Caco-2 (cell line): ENCODE data around the gene ACTR6. TPM values are rescaled to one million over a fixed set of nuclear protein-coding genes. Genes with fewer than 3 reads are reported as not detected.

Experiments
- BruUV-seq: library from RNA; stranded (reverse); fragments of 400-500 nt; replicated peaks from 2 replicates; lab custom pipeline; 2021; lab: Mats Ljungman, UMichigan
- CTCF ChIA-PET: fragments of 300-600 bp; sonication (Branson Sonifier 250); formaldehyde crosslinking; loops from one replicate; lab custom pipeline; 2022; ENCODE audit warnings: antibody characterized with exemption; lab: Charles Lee
- POLR2A ChIA-PET: fragments of 300-600 bp; sonication (Branson Sonifier 250); formaldehyde crosslinking; loops from one replicate; lab custom pipeline; 2022; ENCODE audit warnings: antibody characterized with exemption; lab: Charles Lee
- DNase-seq, 2 experiments: peaks; one replicate each; pipeline versions ENCODE4 v3.0.0 to v3.0.0-alpha.2; 2020 to 2022
- H3K27me3 ChIP-seq: replicated peaks from 2 replicates; pipeline ENCODE4 v1.6.0; 2011; ENCODE audit warnings: low read length; ENCODE audit not compliant: control insufficient read depth, insufficient read depth
- H3K36me3 ChIP-seq: 2 replicates; pipeline ENCODE4 v1.5.1; 2011; ENCODE audit warnings: low read length; ENCODE audit not compliant: control insufficient read depth, insufficient read depth
- H3K4me1 ChIP-seq: fragments of 250-450 bp; sonication (Bioruptor Pico); 2 replicates; pipeline ENCODE4 v1.5.1; 2020; ENCODE audit warnings: mild to moderate bottlenecking
- H3K4me3 ChIP-seq: 2 replicates; pipeline ENCODE4 v1.5.1; 2011; ENCODE audit warnings: low read depth, mild to moderate bottlenecking, control low read depth, low read length
- H3K9me3 ChIP-seq: fragments of 250-450 bp; sonication (Bioruptor Pico); 2 replicates; pipeline ENCODE4 v1.5.1; 2020; ENCODE audit warnings: mild to moderate bottlenecking, moderate library complexity
- H3K27ac Mint-ChIP-seq: one replicate; pipeline ENCODE4 v1.8.0; 2022; ENCODE audit warnings: mixed read lengths; ENCODE audit not compliant: unreplicated experiment
- H3K27me3 Mint-ChIP-seq: one replicate; pipeline ENCODE4 v1.8.0; 2022; ENCODE audit warnings: mixed read lengths; ENCODE audit not compliant: insufficient read depth, unreplicated experiment
- H3K36me3 Mint-ChIP-seq: one replicate; pipeline ENCODE4 v1.8.0; 2022; ENCODE audit warnings: mild to moderate bottlenecking, mixed read lengths; ENCODE audit not compliant: insufficient read depth, unreplicated experiment
- H3K4me1 Mint-ChIP-seq: one replicate; pipeline ENCODE4 v1.8.0; 2022; ENCODE audit warnings: low read depth, mixed read lengths; ENCODE audit not compliant: unreplicated experiment
- H3K4me3 Mint-ChIP-seq: one replicate; pipeline ENCODE4 v1.8.0; 2022; ENCODE audit warnings: mild to moderate bottlenecking, moderate library complexity, mixed read lengths; ENCODE audit not compliant: unreplicated experiment
- H3K9me3 Mint-ChIP-seq: one replicate; pipeline ENCODE4 v1.8.0; 2022; ENCODE audit warnings: mixed read lengths; ENCODE audit not compliant: unreplicated experiment
- intact Hi-C: fragments of 100-400 bp; cut with micrococcal nuclease; formaldehyde crosslinking; loops from one replicate; pipeline ENCODE4 v1.10.0; 2022; ENCODE audit not compliant: unreplicated experiment
- total RNA-seq: library from RNA; stranded (reverse); gene quantifications from 2 replicates; pipeline ENCODE4 v1.2.3, GENCODE V29; 2022
- TF ChIP-seq, protein P1 (sequence below), 2 experiments: fragments of 200-600 bp in 1 of 2; IDR thresholded peaks; 1 replicate in 1 of 2; 2 replicates in 1 of 2; pipeline versions ENCODE4 v1.5.1 to v1.8.0; 2011 to 2022; ENCODE audit warnings: antibody characterized with exemption in 1 of 2, control low read depth in 1 of 2, inconsistent platforms in 1 of 2, low read depth in 1 of 2, low read length in 1 of 2, mild to moderate bottlenecking in 1 of 2, moderate library complexity in 1 of 2; ENCODE audit not compliant: insufficient read depth in 1 of 2, severe bottlenecking in 1 of 2, unreplicated experiment in 1 of 2

Gene ACTR6
- total RNA-seq, 1 experiment from 2014 or later = 26.0 TPM

DNA sequence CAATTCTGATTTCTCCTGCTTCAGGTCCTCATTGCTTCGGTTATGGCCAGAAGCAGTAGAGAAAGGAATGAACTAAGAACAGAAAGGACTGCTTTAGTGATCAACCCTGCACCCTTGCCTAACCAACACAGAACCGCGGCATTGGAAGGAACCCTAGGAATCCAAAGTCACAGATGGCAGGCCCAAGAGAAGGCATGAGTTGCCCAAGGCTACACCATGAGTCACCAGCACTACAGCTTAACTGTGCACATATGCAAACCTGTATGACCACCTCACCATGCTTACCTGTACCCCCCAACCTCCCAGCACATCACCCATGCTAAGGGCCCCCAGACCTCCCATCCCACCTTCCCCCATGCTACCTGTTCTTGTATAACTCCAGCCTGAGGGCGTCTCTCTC, 32.1 kb upstream of the ACTR6 start:
- Mint-ChIP-seq H3K36me3 (peaks cover 7% of the 10 kb centered on the region), H3K27ac (no peak overlapping the region), H3K9me3 (no peaks in the 10 kb centered on the region), H3K27me3 (no peaks in the 10 kb centered on the region), H3K4me1 (no peaks in the 10 kb centered on the region), H3K4me3 (no peak overlapping the region)
- Histone ChIP-seq H3K4me3 (no peak overlapping the region), H3K9me3 (no peaks in the 10 kb centered on the region), H3K27me3 (no peaks in the 10 kb centered on the region), H3K4me1 (no peaks in the 10 kb centered on the region), H3K36me3 (peaks cover 10% of the 10 kb centered on the region)
- ChIA-PET CTCF (no interaction called here), POLR2A (no interaction called here)
- no TSS peak for BruUV-seq
- intact Hi-C loops = no loop called here
- no peak for DNase-seq
- TF ChIP-seq, protein P1, sequence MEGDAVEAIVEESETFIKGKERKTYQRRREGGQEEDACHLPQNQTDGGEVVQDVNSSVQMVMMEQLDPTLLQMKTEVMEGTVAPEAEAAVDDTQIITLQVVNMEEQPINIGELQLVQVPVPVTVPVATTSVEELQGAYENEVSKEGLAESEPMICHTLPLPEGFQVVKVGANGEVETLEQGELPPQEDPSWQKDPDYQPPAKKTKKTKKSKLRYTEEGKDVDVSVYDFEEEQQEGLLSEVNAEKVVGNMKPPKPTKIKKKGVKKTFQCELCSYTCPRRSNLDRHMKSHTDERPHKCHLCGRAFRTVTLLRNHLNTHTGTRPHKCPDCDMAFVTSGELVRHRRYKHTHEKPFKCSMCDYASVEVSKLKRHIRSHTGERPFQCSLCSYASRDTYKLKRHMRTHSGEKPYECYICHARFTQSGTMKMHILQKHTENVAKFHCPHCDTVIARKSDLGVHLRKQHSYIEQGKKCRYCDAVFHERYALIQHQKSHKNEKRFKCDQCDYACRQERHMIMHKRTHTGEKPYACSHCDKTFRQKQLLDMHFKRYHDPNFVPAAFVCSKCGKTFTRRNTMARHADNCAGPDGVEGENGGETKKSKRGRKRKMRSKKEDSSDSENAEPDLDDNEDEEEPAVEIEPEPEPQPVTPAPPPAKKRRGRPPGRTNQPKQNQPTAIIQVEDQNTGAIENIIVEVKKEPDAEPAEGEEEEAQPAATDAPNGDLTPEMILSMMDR (IDR thresholded peaks at IDR 0.05; ENCODE audit: insufficient read depth in 1 of 2, low read depth in 1 of 2, low read length in 1 of 2, severe bottlenecking in 1 of 2, unreplicated experiment in 1 of 2) = no peak

- Histone ChIP-seq H3K4me3 (no peak overlapping the region), H3K27me3 (no peaks in the 10 kb centered on the region), H3K9me3 (no peaks in the 10 kb centered on the region), H3K36me3 (peaks cover 10% of the 10 kb centered on the region), H3K4me1 (no peaks in the 10 kb centered on the region)
- CTCF ChIA-PET = no interaction called here
- Mint-ChIP-seq H3K36me3 (peaks cover 7% of the 10 kb centered on the region), H3K4me1 (no peaks in the 10 kb centered on the region), H3K27me3 (no peaks in the 10 kb centered on the region), H3K27ac (no peak overlapping the region), H3K9me3 (no peaks in the 10 kb centered on the region), H3K4me3 (no peak overlapping the region)
- no peak for DNase-seq
- TF ChIP-seq, protein P1 (IDR thresholded peaks at IDR 0.05; ENCODE audit: insufficient read depth in 1 of 2, low read depth in 1 of 2, low read length in 1 of 2, severe bottlenecking in 1 of 2, unreplicated experiment in 1 of 2) = no peak
- no TSS peak for BruUV-seq
- POLR2A ChIA-PET = no interaction called here
- intact Hi-C loops = no loop called here
These were observed 31.3 kb upstream of the ACTR6 start for GRCh38 chr12:100169345-100169744.

DNA sequence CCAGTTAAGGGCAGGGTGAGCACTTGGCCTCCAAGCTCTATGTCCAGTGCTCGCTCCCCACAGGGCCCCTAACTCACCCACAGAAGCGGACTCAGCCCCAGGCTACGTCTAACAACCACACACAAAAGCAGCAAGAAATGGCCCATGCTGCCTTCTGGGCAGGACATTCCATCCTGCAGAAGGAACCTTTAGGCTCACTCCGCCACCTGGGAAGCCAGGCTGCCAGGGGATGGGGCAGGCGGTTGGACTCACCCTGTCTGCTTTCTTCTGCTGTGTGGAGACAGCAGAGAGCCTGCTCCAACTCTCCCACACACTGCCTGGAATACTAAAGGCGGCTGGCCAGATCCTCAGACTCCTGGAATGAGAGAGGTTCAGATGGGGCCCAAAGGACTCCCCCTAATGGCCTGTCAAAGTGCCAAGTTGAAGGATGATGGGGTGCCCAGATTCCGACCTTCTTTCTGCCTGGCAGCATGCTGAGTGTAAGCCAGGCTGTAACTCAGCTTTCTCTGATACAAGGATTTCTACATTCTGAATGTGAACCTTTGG, 30.2 kb upstream of the ACTR6 start:
- Histone ChIP-seq H3K36me3 (peaks cover 8% of the 10 kb centered on the region), H3K4me3 (no peak overlapping the region), H3K4me1 (no peaks in the 10 kb centered on the region), H3K27me3 (no peaks in the 10 kb centered on the region), H3K9me3 (no peaks in the 10 kb centered on the region)
- ChIA-PET POLR2A (no interaction called here), CTCF (no interaction called here)
- intact Hi-C loops = no loop called here
- no TSS peak for BruUV-seq
- DNase-seq = no peak
- no peaks in the 10 kb centered on the region for H3K27me3 Mint-ChIP-seq
- TF ChIP-seq, protein P1 (IDR thresholded peaks at IDR 0.05; ENCODE audit: insufficient read depth in 1 of 2, low read depth in 1 of 2, low read length in 1 of 2, severe bottlenecking in 1 of 2, unreplicated experiment in 1 of 2) = no peak
- H3K4me3 Mint-ChIP-seq = no peak overlapping the region
- H3K27ac Mint-ChIP-seq = no peak overlapping the region
- peaks cover 5% of the 10 kb centered on the region for H3K36me3 Mint-ChIP-seq
- no peaks in the 10 kb centered on the region for H3K4me1 Mint-ChIP-seq
- H3K9me3 Mint-ChIP-seq = no peaks in the 10 kb centered on the region
